Endometrial microvascular endothelial cells (primary cell): ENCODE measurements around the gene DPH2. TPM values are rescaled to one million over a fixed set of nuclear protein-coding genes. Genes with fewer than 3 reads are reported as not detected.

Experiments
- in situ Hi-C: cut with HindIII; loops from 2 replicates; pipeline ENCODE4 v1.10.0; 2017; ENCODE audit warnings: low sequenced_read_pairs, low pct_unique_long_range_greater_than_20kb; ENCODE audit errors: inconsistent ontology term
- total RNA-seq: library from RNA; depleted of rRNA; stranded (reverse); fragments of >200 nt; gene quantifications from one replicate; pipeline ENCODE4 v1.2.3, GENCODE V29; 2015; ENCODE audit errors: inconsistent ontology term

DPH2 gene
- total RNA-seq, 1 donor from 2014 or later, result 63.8 TPM

DNA sequence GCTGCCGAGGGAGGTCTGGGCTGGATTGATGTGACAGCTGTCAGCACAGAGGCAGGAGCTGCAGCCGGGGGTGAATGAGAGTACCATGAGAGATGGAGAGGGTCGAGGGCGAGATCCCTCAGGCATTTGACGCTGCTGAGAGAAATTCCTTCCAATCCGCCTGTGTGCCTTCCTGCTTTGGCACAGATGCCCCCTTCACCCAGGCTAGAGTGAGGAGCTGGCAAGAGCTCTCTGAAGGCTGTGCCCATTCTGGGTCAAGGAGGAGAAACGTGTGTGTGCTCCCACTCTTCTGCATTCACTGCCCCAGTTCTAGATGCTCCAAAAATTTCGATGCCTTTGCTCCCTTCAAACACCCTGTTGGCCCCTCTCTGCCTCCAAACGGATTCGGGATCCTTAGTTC, 31.4 kb upstream of the DPH2 start:
- in situ Hi-C loops, result loop anchor here (10.0 to 25.0 kb wide), 2 partner anchors 101 to 174 kb away; no protein-coding TSS in a partner anchor

DNA sequence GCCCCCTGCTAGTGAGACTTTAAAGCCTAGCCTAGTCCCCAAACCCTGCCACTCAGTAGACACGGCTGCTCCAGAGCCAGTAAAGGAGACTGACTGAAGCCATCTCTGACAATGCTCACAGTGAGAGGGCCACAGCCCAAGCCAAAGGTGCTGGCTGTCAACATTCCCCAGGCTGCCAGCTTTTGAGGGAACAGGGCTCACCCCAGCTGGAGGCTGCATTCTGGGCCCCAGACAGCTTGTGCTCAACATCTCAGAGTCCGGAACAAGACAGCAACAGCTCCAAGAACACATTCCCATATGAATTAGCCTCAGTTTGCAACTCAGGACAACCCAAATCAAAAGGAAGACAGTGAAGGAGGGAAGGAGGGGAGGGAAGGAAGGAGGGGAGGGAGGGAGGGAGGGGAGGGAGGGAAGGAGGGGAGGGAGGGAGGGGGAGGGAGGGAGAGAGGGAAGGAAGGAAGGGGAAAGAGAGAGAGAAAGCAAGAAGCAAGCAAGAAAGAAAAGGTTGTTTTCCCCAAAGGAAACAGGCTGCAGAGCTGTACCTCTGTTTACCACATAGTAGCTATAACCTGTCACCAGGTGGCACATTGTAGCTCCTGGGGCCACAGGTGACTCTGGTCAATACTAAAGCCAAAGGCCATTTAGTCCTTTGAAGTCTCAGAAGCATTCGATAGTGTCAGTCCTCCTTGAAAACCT, 30.8 kb upstream of the DPH2 start:
- in situ Hi-C loops, result loop anchor here (10.0 to 25.0 kb wide), 2 partner anchors 102 to 174 kb away; no protein-coding TSS in a partner anchor

DNA sequence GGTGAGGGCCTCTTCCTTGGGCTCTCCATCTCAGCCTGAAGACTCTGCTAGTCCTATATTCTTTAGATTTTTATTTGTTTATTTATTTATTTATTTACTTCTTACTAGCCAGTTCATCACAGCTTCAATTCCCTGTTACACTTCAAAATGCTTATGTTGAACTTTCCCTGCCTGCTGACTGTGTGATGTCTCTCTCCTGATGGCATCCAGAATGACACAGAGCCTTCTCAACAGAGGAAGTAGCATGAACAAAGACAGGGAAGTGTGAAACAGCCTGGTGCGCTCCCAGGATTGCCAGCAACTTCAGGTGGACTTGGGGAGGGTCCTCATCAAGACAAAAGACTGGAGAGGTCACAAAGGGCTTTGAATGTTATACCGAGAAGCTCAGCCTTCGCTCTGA, 27.4 kb upstream of the DPH2 start:
- in situ Hi-C loops, result loop anchor here (25.0 kb wide), 1 partner anchor 105 kb away; no protein-coding TSS in a partner anchor

DNA sequence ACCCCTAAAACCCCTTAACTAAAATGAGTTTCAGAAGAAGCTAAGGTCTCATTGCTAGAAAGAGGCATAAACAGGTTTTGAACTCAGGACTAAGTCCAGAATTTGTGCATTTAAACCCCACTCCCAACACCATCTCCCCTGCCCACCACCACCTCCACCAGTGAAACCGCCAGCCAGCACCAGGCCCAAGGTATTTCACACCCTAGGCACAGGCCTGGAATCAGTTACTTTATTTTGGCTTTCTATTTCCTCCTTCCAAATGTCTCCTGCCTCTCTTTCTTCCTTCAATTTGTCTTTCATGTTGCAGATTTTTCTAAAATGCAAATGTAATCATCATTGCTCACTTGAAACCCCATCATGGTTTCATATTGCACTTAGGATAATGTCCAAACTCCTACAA, 24.9 kb upstream of the DPH2 start:
- in situ Hi-C loops, result loop anchor here (25.0 kb wide), 1 partner anchor 108 kb away; no protein-coding TSS in a partner anchor

DNA sequence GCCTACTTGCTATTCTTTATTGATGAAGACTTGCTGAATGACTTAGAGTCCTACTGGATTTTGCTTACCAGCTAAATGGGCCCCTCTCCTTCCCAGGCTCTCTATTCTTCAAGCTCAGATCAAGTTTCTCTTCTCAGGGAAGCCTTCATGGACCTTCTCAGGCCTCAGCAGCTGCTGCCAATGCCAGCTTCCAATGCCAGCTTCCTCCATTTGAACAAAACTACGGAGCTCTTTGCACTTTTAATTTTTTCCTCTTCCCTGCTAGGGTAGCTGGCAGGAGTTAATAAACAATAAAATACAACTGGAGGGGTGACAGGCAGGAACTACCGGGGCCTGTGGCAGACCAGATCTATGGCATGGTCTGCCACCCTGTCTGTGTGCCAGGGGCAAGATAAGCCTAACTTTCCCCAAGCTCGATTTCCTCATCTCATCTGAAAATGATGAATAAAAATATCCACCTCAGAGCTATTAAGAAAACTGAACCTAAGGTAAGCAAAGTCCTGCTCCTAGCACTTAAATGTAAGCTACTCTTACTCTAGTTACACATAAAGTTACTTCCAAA, 24.1 kb upstream of the DPH2 start:
- in situ Hi-C loops, result loop anchor here (25.0 kb wide), 1 partner anchor 108 kb away; no protein-coding TSS in a partner anchor

DNA sequence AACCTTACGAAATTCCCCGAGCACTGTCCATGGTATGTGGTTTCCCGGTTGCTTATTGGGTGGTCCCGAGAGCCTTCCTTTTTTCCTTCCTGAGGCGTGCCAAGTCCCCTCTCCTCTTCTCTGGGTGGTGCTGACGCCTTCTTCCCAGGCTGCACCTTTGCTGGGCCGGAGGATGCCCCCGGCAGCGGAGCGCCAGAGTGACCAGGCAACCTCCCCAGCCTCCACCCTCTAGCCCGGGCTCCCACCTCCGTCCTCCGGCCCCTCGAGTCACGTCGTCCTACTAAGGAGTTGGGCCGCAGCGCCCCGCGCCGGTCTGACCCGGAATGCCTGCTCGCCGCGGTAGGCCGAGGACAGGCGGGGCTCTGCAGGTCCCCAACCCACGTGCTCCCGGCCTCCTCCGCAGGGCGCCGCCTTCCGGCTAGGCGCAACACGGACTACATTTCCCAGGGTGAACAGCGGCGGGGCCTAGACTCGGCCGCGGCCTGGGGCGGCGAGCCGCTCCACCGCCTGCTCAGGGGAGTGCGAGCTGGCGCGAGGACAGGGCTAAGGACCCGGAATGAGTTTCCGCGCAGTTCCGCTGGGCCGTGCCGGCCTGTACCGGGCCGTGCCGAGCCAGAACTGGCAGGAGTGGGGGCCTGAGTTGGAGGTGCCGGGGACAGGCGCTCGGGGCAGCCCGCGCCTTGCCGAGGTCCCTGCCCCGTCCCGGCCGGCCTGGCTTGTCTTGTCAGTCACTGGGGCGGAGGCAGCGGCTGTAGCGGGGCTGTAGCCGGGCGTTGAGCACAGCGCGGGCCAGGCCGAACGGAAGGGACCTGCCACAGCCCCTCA, 23.4 kb upstream of the DPH2 start, which contains the start of gene IPO13:
Gene IPO13 (plus strand): TSS at position 715 of the 825 bp plus-strand sequence. CDS start 651 bp downstream, outside the sequence.
- in situ Hi-C loops, result loop anchor here (25.0 kb wide), 1 partner anchor 109 kb away; no protein-coding TSS in a partner anchor

DNA sequence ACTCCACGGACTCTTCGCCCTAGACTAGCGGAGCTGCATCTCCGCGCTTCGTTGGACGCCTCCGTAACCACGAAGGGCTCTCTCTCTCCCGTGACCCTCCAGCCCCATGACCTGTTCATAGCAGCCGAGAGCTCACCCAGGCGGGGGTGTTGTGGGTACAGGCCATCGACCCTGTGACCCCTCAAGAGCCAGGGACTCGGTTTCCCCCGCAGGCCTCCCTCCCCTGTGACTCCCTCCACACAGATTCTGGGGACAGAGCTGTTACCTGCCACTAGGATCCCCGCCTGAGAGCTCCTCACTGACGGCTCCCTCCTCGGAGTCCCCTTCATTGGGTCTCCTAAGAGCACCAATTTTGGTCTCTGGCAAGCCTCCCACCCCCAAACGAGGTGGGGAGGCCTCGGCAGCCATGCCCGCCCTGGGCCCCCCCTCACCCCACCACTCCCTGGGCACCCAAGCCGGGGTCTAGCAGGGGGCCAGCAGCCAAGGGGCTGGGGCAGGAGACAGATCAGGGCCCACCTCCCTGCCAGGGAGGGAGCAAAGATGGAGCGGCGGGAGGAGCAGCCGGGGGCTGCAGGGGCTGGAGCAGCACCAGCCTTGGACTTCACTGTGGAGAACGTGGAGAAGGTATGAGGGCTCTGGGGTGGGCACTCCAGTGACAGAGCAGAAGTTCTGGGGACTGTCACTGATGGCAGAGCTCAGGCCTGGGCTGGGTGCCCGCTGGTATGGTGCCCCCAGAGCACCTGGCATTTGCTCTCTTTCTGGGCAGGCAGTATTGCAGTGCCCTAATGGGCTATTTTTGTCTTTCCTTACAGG, 22.5 kb upstream of the DPH2 start:
- in situ Hi-C loops, result loop anchor here (25.0 kb wide), 1 partner anchor 110 kb away; no protein-coding TSS in a partner anchor

DNA sequence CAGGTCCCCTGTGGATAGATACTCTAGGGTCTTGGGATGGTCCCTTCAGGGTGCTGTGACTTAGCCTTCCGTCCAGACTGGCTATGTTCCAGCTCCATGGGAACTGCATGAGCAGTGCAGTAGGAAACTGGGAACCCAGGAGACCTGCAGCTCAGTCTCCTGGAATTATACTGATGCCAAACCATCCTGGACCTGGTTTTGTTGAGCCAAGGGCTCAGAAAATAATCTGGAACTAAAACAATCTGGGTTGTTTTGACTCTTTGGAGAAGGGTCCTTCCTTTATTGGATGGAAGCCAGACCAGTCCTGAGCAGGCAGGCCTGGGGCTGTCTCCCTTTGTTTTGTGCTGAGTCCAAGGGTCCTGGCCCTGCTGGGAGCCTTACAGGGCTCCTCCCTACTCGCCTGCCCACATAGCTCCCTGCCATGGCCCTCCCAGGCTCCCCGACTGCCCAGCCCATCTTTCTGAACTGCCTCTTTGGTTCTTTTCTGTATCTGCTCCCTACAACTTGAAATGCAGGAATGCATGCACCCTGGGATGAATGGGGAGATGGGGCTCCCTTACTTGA, 21.9 kb upstream of the DPH2 start:
- in situ Hi-C loops, result loop anchor here (25.0 kb wide), 1 partner anchor 111 kb away; no protein-coding TSS in a partner anchor

DNA sequence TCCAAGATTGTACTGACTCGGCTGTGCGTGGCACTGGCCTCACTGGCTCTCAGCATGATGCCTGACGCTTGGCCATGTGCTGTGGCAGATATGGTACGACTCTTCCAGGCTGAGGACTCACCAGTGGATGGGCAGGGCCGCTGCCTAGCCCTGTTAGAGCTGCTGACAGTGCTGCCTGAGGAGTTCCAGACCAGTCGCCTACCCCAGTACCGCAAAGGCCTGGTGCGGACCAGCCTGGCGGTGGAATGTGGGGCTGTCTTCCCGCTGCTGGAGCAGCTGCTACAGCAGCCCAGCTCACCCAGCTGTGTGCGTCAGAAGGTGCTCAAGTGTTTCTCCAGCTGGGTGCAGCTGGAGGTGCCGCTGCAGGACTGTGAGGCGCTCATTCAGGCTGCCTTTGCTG, 20.1 kb upstream of the DPH2 start:
- in situ Hi-C loops, result loop anchor here (25.0 kb wide), 1 partner anchor 112 kb away; no protein-coding TSS in a partner anchor

DNA sequence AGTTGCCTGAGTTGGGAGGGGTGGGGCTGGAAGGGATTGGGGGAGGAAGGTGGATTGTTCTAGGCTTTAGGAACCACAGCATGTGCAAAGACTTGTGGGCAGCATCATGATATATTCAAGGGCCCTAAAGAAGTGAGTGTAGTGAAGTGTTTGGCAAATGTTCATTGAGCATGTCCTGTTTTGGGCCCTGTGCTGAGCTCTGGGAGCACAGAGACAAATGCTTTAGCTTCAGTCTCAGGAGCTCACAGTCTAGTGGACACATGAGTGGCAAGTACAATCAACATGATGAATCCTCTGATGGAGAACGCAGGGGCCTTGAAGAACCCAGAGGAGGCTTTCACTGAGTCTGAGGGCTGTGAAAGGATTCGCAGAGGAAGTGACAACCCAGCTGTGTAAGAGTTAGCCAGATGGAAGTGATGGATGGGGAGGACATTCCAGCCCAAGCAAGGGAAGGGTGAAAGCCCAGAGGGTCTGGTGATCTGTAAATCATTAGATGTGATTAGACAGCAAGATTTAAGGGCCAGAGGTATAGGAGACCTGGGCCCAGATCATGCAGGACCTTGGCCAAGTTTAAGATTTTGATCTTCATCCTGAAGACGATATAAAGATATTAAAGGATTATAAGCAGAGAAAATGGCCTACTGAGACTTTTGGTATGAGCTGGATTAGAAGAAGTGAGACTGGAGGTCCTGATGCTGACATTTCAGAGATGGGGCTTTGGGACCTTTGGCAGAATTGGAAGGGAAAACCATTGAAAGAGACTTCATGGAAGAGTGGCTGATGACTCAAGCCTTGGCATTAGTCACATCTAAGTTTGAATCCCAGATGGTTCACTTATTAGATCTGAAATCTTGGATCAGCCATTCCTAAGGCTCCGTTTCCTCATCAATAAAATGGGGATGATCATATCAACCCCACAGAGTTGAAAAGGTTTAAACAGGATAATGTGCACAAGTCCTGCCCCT, 18.5 kb upstream of the DPH2 start:
- in situ Hi-C loops, result no loop called here

DNA sequence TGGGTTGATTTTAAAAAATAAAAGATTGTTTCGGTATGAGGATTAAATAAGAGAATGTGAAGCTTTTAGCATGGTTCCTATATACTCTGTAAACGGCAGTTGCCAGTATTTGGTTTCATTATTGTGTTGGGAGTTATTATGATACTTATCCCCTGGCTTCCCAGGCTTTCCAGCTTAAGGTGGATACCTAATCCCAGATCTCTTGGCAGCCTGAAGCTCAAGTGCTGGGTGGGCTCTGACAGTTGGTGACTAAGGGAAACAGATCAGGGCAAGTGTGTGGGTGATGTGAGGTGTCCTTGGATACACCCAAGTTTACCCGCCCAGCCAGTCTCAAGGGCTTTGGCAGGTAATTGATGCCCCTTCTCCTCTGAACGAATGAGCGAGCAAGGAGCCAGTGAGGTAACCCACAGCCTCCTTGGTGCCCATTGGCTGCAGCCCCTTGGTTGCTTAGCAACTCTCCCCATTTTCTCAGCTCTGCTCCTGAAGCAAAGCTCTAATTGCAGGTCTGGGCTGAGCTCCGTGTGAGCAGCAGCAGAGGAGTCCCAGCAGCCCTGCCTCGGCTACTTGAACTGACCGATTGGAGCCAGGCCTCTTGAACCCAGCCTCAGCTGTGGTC, 17.0 kb upstream of the DPH2 start:
- in situ Hi-C loops, result no loop called here

DNA sequence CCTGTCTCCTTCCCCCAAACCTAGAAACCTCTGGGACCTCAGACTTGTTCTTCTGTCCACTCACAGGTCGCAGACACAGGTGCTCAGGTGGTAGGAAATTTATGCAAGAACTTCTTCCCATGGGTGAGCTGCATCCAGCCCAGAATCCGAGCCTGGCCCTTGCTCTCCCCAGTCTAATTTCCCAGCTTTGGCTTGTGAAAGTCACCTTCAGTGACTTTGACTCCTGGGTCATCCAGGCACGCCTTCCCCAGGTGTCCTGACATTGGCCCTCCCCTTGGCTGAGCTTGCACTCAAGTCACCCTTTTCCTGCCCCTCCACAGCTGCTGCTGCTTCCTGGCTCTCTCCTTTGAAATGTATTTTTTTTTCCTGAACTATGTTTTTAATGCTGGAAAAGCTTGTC, 16.4 kb upstream of the DPH2 start:
- in situ Hi-C loops, result no loop called here

DNA sequence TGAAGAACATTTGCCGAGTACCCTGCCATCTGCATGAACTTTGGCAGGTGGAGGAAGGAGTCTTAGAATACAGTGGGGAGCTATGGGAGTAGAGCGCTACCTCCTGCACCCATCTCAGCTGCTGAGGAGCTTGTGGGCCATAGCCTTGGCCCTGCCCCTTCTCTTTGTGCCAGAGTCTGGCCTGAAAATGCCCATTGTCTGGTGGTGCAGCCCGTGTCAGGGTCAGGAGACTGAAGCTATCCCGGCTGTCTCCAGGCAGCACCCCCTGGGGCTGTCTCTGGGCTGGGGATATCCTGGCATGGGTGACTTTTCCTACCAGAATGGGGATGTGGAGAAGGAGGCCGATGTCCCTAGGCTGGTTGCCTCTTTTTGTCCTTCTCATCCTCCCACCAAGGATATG, 15.8 kb upstream of the DPH2 start:
- in situ Hi-C loops, result no loop called here

DNA sequence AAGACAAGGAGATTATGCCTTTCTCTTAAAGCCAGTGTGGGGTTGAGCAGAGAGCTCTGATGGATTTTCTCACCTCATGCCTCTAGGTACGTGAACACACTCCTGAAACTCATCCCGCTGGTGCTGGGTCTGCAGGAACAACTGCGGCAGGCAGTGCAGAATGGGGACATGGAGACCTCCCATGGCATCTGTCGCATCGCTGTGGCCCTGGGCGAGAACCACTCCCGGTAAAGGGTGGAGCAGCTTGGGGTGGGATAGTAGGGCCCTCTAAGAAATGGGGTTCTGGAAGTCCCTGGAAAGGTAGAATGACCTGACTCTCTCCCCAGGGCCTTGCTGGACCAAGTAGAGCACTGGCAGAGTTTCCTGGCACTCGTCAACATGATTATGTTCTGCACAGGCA, 13.6 kb upstream of the DPH2 start:
- in situ Hi-C loops, result no loop called here

DNA sequence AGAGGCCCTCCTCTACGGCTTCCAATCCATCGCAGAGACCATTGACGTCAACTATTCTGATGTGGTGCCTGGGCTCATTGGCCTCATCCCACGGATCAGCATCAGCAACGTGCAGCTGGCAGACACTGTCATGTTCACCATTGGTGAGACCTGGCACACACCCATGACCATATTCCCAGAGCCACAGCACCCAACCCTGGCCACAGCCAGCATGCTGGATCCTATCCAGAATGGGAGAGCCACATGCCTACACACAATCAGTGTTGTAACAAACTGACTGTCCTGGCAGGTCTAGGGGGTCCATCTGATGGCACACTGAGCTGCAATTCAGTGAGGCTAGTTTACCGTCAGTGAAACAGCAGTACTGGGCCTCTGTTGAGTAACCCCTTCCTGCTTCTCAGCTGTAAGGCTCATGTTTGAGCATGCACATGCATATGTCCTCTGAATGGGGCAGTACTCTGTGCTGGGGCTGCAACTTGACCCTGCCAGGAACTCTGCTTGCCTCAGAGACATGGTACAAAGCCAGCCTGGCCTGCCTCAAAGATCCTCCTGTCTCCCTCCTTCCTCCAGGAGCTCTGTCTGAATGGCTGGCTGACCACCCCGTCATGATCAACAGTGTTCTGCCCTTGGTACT, 12.3 kb upstream of the DPH2 start:
- in situ Hi-C loops, result no loop called here
